ENCODE data around the gene TRIO.

- TF ChIP-seq YY1 (IDR thresholded peaks at IDR 0.05; ENCODE audit: insufficient read depth, insufficient read length): no peak
- no peak for TF ChIP-seq ZNF274 (IDR thresholded peaks at IDR 0.05; ENCODE audit: low read depth, low read length)
- no peak for TF ChIP-seq SUZ12 (IDR thresholded peaks at IDR 0.05; ENCODE audit: extremely low read depth, insufficient read depth, insufficient read length)
These were observed 222.8 kb downstream of the TRIO start for GRCh38 chr5:14365831-14366430.
